Measurements from ENCODE around the gene DCP1B. TPM values are rescaled to one million over a fixed set of nuclear protein-coding genes. Genes with fewer than 3 reads are reported as not detected.
"Not testable (repeated sequence)": the region's sequence is repeated elsewhere in the genome, so short reads cannot be mapped to it uniquely, and the experiment has no call there.

DCP1B gene
- total RNA-seq, 1 donor from 2014 or later = 13.6 TPM

GRCh38 chr12:1956716-1957115 is 47.5 kb downstream of the DCP1B start:
- Mint-ChIP-seq H3K36me3 (ENCODE audit: low read depth, unreplicated experiment) (peaks cover 32% of the 10 kb centered on the region), H3K27me3 (ENCODE audit: unreplicated experiment) (peaks cover 2% of the 10 kb centered on the region), H3K4me1 (ENCODE audit: unreplicated experiment) (no peaks in the 10 kb centered on the region), H3K27ac (ENCODE audit: unreplicated experiment) (no peak overlapping the region), H3K9me3 (ENCODE audit: unreplicated experiment) (no peaks in the 10 kb centered on the region), H3K4me3 (ENCODE audit: unreplicated experiment) (no peak overlapping the region)
- no peak for DNase-seq (ENCODE audit: low spot score)
- TF ChIP-seq, protein P1, sequence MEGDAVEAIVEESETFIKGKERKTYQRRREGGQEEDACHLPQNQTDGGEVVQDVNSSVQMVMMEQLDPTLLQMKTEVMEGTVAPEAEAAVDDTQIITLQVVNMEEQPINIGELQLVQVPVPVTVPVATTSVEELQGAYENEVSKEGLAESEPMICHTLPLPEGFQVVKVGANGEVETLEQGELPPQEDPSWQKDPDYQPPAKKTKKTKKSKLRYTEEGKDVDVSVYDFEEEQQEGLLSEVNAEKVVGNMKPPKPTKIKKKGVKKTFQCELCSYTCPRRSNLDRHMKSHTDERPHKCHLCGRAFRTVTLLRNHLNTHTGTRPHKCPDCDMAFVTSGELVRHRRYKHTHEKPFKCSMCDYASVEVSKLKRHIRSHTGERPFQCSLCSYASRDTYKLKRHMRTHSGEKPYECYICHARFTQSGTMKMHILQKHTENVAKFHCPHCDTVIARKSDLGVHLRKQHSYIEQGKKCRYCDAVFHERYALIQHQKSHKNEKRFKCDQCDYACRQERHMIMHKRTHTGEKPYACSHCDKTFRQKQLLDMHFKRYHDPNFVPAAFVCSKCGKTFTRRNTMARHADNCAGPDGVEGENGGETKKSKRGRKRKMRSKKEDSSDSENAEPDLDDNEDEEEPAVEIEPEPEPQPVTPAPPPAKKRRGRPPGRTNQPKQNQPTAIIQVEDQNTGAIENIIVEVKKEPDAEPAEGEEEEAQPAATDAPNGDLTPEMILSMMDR (IDR thresholded peaks at IDR 0.05; ENCODE audit: unreplicated experiment) = no peak

DNA sequence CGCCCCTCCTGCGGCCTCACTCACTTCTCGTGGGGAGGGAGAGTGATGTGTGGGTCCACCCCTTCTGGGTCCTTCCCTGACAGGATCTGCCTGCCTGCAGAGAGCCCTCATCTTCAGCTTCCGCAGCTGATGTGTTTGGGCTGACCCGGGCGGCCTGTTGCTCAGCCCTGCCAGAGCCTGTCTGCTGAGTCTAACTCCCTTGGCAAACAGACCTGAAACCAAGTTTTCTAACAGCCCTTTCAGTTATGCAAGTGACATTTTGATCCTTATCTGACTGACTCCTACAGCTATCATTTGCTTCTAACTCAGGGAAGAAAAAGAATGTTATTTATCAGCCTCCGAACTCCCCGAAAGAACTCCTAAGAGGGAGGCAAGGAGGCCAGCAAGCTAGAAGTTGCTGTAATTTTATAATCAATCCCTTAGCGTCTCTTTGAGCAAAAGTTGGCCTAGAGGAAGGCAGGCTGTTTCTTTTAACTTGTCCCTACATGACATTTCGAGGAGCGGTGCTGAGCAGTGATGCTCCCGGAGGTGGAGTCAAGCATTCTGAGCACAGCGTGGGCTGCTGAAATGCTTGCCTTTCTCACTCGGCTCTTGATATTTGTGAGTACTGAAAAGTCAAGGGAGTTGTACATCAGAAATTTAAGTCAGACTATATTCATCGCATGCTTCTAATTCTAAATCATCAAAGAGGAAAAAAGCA is 54.3 kb downstream of the DCP1B start:
- TF ChIP-seq, protein P1 (IDR thresholded peaks at IDR 0.05; ENCODE audit: unreplicated experiment) = no peak
- H3K27me3 Mint-ChIP-seq (ENCODE audit: unreplicated experiment) = no peaks in the 10 kb centered on the region
- no peak overlapping the region for H3K27ac Mint-ChIP-seq (ENCODE audit: unreplicated experiment)
- H3K4me1 Mint-ChIP-seq (ENCODE audit: unreplicated experiment) = peaks cover 2% of the 10 kb centered on the region
- no peak for DNase-seq (ENCODE audit: low spot score)
- no peak overlapping the region for H3K4me3 Mint-ChIP-seq (ENCODE audit: unreplicated experiment)
- peaks cover 3% of the 10 kb centered on the region for H3K9me3 Mint-ChIP-seq (ENCODE audit: unreplicated experiment)
- peaks cover 57% of the 10 kb centered on the region for H3K36me3 Mint-ChIP-seq (ENCODE audit: low read depth, unreplicated experiment)

- no peak for DNase-seq (ENCODE audit: low spot score)
- H3K36me3 Mint-ChIP-seq (ENCODE audit: low read depth, unreplicated experiment) = peaks cover 65% of the 10 kb centered on the region
- TF ChIP-seq, protein P1 (IDR thresholded peaks at IDR 0.05; ENCODE audit: unreplicated experiment) = no peak
- H3K4me3 Mint-ChIP-seq (ENCODE audit: unreplicated experiment) = no peak overlapping the region
- H3K4me1 Mint-ChIP-seq (ENCODE audit: unreplicated experiment) = peaks cover 2% of the 10 kb centered on the region
- no peaks in the 10 kb centered on the region for H3K27me3 Mint-ChIP-seq (ENCODE audit: unreplicated experiment)
- H3K27ac Mint-ChIP-seq (ENCODE audit: unreplicated experiment) = peak overlapping the region; percentile 61
- peaks cover 4% of the 10 kb centered on the region for H3K9me3 Mint-ChIP-seq (ENCODE audit: unreplicated experiment)
Measured at GRCh38 chr12:1948883-1949282, 55.4 kb downstream of the DCP1B start.

- Mint-ChIP-seq H3K27ac (ENCODE audit: unreplicated experiment) (no peak overlapping the region), H3K4me1 (ENCODE audit: unreplicated experiment) (peaks cover 2% of the 10 kb centered on the region), H3K9me3 (ENCODE audit: unreplicated experiment) (peaks cover 4% of the 10 kb centered on the region), H3K4me3 (ENCODE audit: unreplicated experiment) (peak overlapping the region; percentile 2), H3K27me3 (ENCODE audit: unreplicated experiment) (no peaks in the 10 kb centered on the region), H3K36me3 (ENCODE audit: low read depth, unreplicated experiment) (peaks cover 52% of the 10 kb centered on the region)
- TF ChIP-seq, protein P1 (IDR thresholded peaks at IDR 0.05; ENCODE audit: unreplicated experiment) = no peak
- no peak for DNase-seq (ENCODE audit: low spot score)
Measured at GRCh38 chr12:1947081-1947480, 57.2 kb downstream of the DCP1B start.

DNA sequence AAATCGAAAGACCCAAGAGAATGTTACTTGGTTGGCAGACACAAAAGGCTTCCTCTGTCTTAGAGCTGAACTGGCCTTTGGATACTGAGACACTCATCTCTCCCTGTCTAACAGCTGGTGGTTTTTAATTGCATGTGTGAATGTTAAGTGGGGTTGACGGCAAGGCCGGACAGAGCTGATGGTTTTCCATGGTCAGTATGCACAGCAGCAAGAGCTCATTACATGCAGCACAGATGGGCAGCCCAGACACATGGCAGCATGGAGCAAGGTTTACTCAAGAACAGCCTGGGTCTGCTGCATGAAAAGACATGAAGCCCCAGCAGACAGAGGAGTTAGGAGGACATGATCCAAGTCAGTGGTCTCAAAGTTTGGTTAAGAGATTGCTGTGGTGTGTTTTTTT is 58.0 kb downstream of the DCP1B start:
- no peak overlapping the region for H3K27ac Mint-ChIP-seq (ENCODE audit: unreplicated experiment)
- TF ChIP-seq, protein P1 (IDR thresholded peaks at IDR 0.05; ENCODE audit: unreplicated experiment) = no peak
- H3K27me3 Mint-ChIP-seq (ENCODE audit: unreplicated experiment) = no peaks in the 10 kb centered on the region
- H3K4me3 Mint-ChIP-seq (ENCODE audit: unreplicated experiment) = peak overlapping the region; percentile 79
- no peak for DNase-seq (ENCODE audit: low spot score)
- H3K4me1 Mint-ChIP-seq (ENCODE audit: unreplicated experiment) = peaks cover 2% of the 10 kb centered on the region
- H3K9me3 Mint-ChIP-seq (ENCODE audit: unreplicated experiment) = peaks cover 4% of the 10 kb centered on the region
- H3K36me3 Mint-ChIP-seq (ENCODE audit: low read depth, unreplicated experiment) = peaks cover 48% of the 10 kb centered on the region

- H3K27me3 Mint-ChIP-seq (ENCODE audit: unreplicated experiment); H3K9me3 Mint-ChIP-seq (ENCODE audit: unreplicated experiment); DNase-seq (ENCODE audit: low spot score); H3K4me1 Mint-ChIP-seq (ENCODE audit: unreplicated experiment); H3K27ac Mint-ChIP-seq (ENCODE audit: unreplicated experiment): not testable (repeated sequence)
- Mint-ChIP-seq H3K4me3 (ENCODE audit: unreplicated experiment) (peak overlapping the region; percentile 72), H3K36me3 (ENCODE audit: low read depth, unreplicated experiment) (peaks cover 48% of the 10 kb centered on the region)
Measured at GRCh38 chr12:1945502-1945901, 58.8 kb downstream of the DCP1B start.
